A172 (cell line): ENCODE measurements around the gene ST6GALNAC5. TPM values are rescaled to one million over a fixed set of nuclear protein-coding genes. Genes with fewer than 3 reads are reported as not detected.
"Not testable (repeated sequence)": the region's sequence is repeated elsewhere in the genome, so short reads cannot be mapped to it uniquely, and the experiment has no call there.

Experiments
- DNase-seq: peaks from one replicate; pipeline ENCODE4 v3.0.0-alpha.2; 2015; ENCODE audit warnings: low spot score
- total RNA-seq: library from RNA; depleted of rRNA; stranded (reverse); fragments of >200 nt; shearing (Covaris generic); gene quantifications from 2 replicates; pipeline ENCODE4 v1.2.3, GENCODE V29; 2014

The ST6GALNAC5 gene
- total RNA-seq, 1 experiment from 2014 or later, result 1.2 TPM

GRCh38 chr1:76866566-76866965 is 714 bp upstream of the ST6GALNAC5 start:
- no peak for DNase-seq

GRCh38 chr1:76868154-76868882 is 1.0 kb downstream of the ST6GALNAC5 start:
- no peak for DNase-seq

- DNase-seq, result no peak
Measured at GRCh38 chr1:76868916-76869315, 1.6 kb downstream of the ST6GALNAC5 start.

- DNase-seq, result no peak
Measured at GRCh38 chr1:76870037-76870436, 2.8 kb downstream of the ST6GALNAC5 start.

- no peak for DNase-seq
Measured at GRCh38 chr1:76871355-76871974, 4.2 kb downstream of the ST6GALNAC5 start.

- no peak for DNase-seq
Measured at GRCh38 chr1:76872944-76873343, 5.7 kb downstream of the ST6GALNAC5 start.

- DNase-seq, result no peak
Measured at GRCh38 chr1:76876655-76877395, 9.5 kb downstream of the ST6GALNAC5 start.

- not testable (repeated sequence) for DNase-seq
Measured at GRCh38 chr1:76879014-76879413, 11.7 kb downstream of the ST6GALNAC5 start.

GRCh38 chr1:76881762-76882161 is 14.5 kb downstream of the ST6GALNAC5 start:
- DNase-seq, result no peak

GRCh38 chr1:76891931-76892622 is 24.8 kb downstream of the ST6GALNAC5 start:
- DNase-seq, result no peak

- DNase-seq, result no peak
Measured at GRCh38 chr1:76892675-76893074, 25.4 kb downstream of the ST6GALNAC5 start.

GRCh38 chr1:76901158-76901767 is 34.0 kb downstream of the ST6GALNAC5 start:
- peak; percentile 51 for DNase-seq

GRCh38 chr1:76905876-76906595 is 38.8 kb downstream of the ST6GALNAC5 start:
- DNase-seq, result no peak

- DNase-seq, result no peak
Measured at GRCh38 chr1:76909311-76909710, 42.0 kb downstream of the ST6GALNAC5 start.

- no peak for DNase-seq
Measured at GRCh38 chr1:76919085-76919484, 51.8 kb downstream of the ST6GALNAC5 start.

- no peak for DNase-seq
Measured at GRCh38 chr1:76921590-76921989, 54.3 kb downstream of the ST6GALNAC5 start.

GRCh38 chr1:76925825-76926224 is 58.5 kb downstream of the ST6GALNAC5 start:
- no peak for DNase-seq

- no peak for DNase-seq
Measured at GRCh38 chr1:76928522-76928921, 61.2 kb downstream of the ST6GALNAC5 start.

GRCh38 chr1:76929136-76929535 is 61.9 kb downstream of the ST6GALNAC5 start:
- DNase-seq, result no peak

GRCh38 chr1:76933847-76934815 is 66.9 kb downstream of the ST6GALNAC5 start:
- DNase-seq, result no peak
